Liver (tissue), 9 donors: ENCODE data around the gene RALGDS. TPM values are rescaled to one million over a fixed set of nuclear protein-coding genes. Genes with fewer than 3 reads are reported as not detected.

Experiments used
- DNase-seq: peaks from one replicate; pipeline ENCODE4 v3.0.0-alpha.2; 2017; ENCODE audit warnings: low spot score
- H3K27ac ChIP-seq, 2 donors: one replicate each; pipeline ENCODE4 v1.7.0; 2013; ENCODE audit warnings: inconsistent platforms in 2 of 2, low read length in 2 of 2, control low read depth in 1 of 2, low read depth in 1 of 2, mild to moderate bottlenecking in 1 of 2
- H3K27me3 ChIP-seq, 4 donors: one replicate each; pipeline versions ENCODE4 v1.6.1 to v1.7.0; 2013; ENCODE audit warnings: low read length in 3 of 4, inconsistent platforms in 1 of 4, mild to moderate bottlenecking in 1 of 4, moderate library complexity in 1 of 4; ENCODE audit not compliant: control insufficient read depth in 4 of 4, insufficient read depth in 4 of 4
- H3K36me3 ChIP-seq, 4 donors: one replicate each; pipeline versions ENCODE4 v1.6.1 to v1.7.0; 2013; ENCODE audit warnings: low read length in 3 of 4, mild to moderate bottlenecking in 3 of 4, low read depth in 1 of 4, moderate library complexity in 1 of 4; ENCODE audit not compliant: control insufficient read depth in 4 of 4, insufficient read depth in 3 of 4
- H3K4me1 ChIP-seq, 4 donors: one replicate each; pipeline versions ENCODE4 v1.6.1 to v1.7.0; 2013; ENCODE audit warnings: low read length in 3 of 4, mild to moderate bottlenecking in 3 of 4, moderate library complexity in 1 of 4; ENCODE audit not compliant: control insufficient read depth in 4 of 4, insufficient read depth in 4 of 4
- H3K4me3 ChIP-seq, 3 donors: one replicate each; pipeline versions ENCODE4 v1.6.1 to v1.7.0; 2013; ENCODE audit warnings: low read length in 3 of 3, control low read depth in 1 of 3, low read depth in 1 of 3, mild to moderate bottlenecking in 1 of 3
- H3K9ac ChIP-seq, 2 donors: one replicate each; pipeline ENCODE4 v1.7.0; 2013; ENCODE audit warnings: low read length in 2 of 2, mild to moderate bottlenecking in 2 of 2, moderate library complexity in 2 of 2, control low read depth in 1 of 2, low read depth in 1 of 2
- H3K9me3 ChIP-seq, 4 donors: one replicate each; pipeline versions ENCODE4 v1.6.1 to v1.7.0; 2013; ENCODE audit warnings: low read length in 3 of 4; ENCODE audit not compliant: control insufficient read depth in 4 of 4
- EGR1 ChIP-seq, 2 donors: IDR thresholded peaks; 2 replicates each; pipeline ENCODE4 v1.6.1; 2016 to 2018; ENCODE audit warnings: antibody characterized with exemption in 2 of 2, low read depth in 2 of 2
- FOXA1 ChIP-seq: IDR thresholded peaks from 2 replicates; pipeline ENCODE4 v1.6.1; 2016; ENCODE audit warnings: antibody characterized with exemption
- FOXA2 ChIP-seq: IDR thresholded peaks from 2 replicates; pipeline ENCODE4 v1.6.1; 2016; ENCODE audit warnings: antibody characterized with exemption
- GABPA ChIP-seq, 2 donors: IDR thresholded peaks in 1 of 2; conservative IDR thresholded peaks in 1 of 2; 2 replicates each; pipeline ENCODE4 v1.6.1; 2016; ENCODE audit warnings: antibody characterized with exemption in 2 of 2, mild to moderate bottlenecking in 1 of 2, moderate library complexity in 1 of 2
- HNF4A ChIP-seq, 2 donors: conservative IDR thresholded peaks; 2 replicates each; pipeline ENCODE4 v1.6.1; 2016; ENCODE audit warnings: antibody characterized with exemption in 2 of 2, mild to moderate bottlenecking in 2 of 2
- JUND ChIP-seq, 2 donors: IDR thresholded peaks; 2 replicates each; pipeline ENCODE4 v1.6.1; 2016; ENCODE audit warnings: antibody characterized with exemption in 2 of 2
- NR2F2 ChIP-seq: IDR thresholded peaks from 2 replicates; pipeline ENCODE4 v1.6.1; 2016; ENCODE audit warnings: antibody characterized with exemption
- RAD21 ChIP-seq, 2 donors: IDR thresholded peaks; 2 replicates each; pipeline ENCODE4 v1.6.1; 2016; ENCODE audit warnings: antibody characterized with exemption in 2 of 2, mild to moderate bottlenecking in 2 of 2
- RXRA ChIP-seq, 2 donors: IDR thresholded peaks; 2 replicates each; pipeline ENCODE4 v1.6.1; 2017 to 2018; ENCODE audit warnings: antibody characterized with exemption in 2 of 2, mild to moderate bottlenecking in 1 of 2
- SP1 ChIP-seq: IDR thresholded peaks from 2 replicates; pipeline ENCODE4 v1.6.1; 2018; ENCODE audit warnings: antibody characterized with exemption, mild to moderate bottlenecking
- TAF1 ChIP-seq: conservative IDR thresholded peaks from 2 replicates; pipeline ENCODE4 v1.6.1; 2016; ENCODE audit warnings: antibody characterized with exemption, mild to moderate bottlenecking
- YY1 ChIP-seq: IDR thresholded peaks from 2 replicates; pipeline ENCODE4 v1.6.1; 2016; ENCODE audit warnings: antibody characterized with exemption, mild to moderate bottlenecking
- WGBS: extraction: QIAGEN DNeasy Blood & Tissue Kit; methylation state at CpG from one replicate; pipeline ENCODE4 v1.1.7; 2013; 5-methylcytosine and 5-hydroxymethylcytosine counted together
- polyA plus RNA-seq, 2 donors: library from polyadenylated mRNA; stranded (reverse) in 1 of 2; unstranded in 1 of 2; fragments of 200-250 nt in 1 of 2; fragments of >200 nt in 1 of 2; fragmentation: Nextera tagmentation in 1 of 2; extraction: Ambion mirVana in 1 of 2; gene quantifications; one replicate each; pipeline versions ENCODE4 v1.2.1 to v1.2.3, GENCODE V29; 2013 to 2015
- total RNA-seq, 2 donors: library from RNA; depleted of rRNA; stranded (reverse); fragments of >200 nt; gene quantifications; one replicate each; pipeline ENCODE4 v1.2.3, GENCODE V29; 2014
- TF ChIP-seq, protein P1 (sequence below): IDR thresholded peaks from 2 replicates; pipeline ENCODE4 v1.6.1; 2016; ENCODE audit warnings: antibody characterized with exemption
- TF ChIP-seq, protein P2 (sequence below): IDR thresholded peaks from 2 replicates; pipeline ENCODE4 v1.6.1; 2016; ENCODE audit warnings: antibody characterized with exemption
- TF ChIP-seq, protein P3 (sequence below): fragments of 150-350 bp; IDR thresholded peaks from 2 replicates; pipeline ENCODE4 v1.5.1; 2017; ENCODE audit warnings: improper control_type of control experiment, low read depth, low read length; ENCODE audit not compliant: missing input control
- TF ChIP-seq, protein P4 (sequence below): IDR thresholded peaks from 2 replicates; pipeline ENCODE4 v1.6.1; 2016; ENCODE audit warnings: antibody characterized with exemption
- donor health status: healthy.
- donor health status: healthy.
- donor health status: healthy.
- donor health status: healthy.
- donor health status: healthy.

The RALGDS gene
- total and polyA plus RNA-seq, 4 donors, result 1.3 to 19.0 (median 7.3) TPM

DNA sequence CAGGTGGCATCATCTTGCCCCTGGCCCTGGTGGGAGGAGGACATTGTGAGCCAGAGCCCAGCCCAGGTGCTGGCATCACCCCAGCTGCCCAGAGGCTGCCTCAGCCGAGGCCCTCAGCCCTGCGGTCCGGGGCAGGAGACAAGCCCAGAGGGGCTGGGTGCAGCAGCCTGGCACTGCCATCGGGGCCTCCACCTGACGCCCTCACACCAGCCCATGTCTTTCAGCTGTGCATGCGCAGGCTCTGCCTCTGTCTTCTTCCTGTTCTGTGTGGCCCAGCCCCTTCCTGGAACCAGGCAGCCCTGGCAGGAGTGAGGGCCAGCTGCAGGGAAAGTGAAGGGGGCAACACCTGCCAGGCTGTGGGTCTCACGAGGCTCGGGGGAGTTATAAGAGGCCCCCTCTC is 64.0 kb downstream of the RALGDS start:
- peaks cover 5 to 53% (median 26%) of the 10 kb centered on the region in 4 donors for H3K36me3 ChIP-seq
- H3K9me3 ChIP-seq, result no peaks in the 10 kb centered on the region
- H3K9ac ChIP-seq, result no peak overlapping the region
- no peak overlapping the region for H3K27ac ChIP-seq
- no peak overlapping the region for H3K4me3 ChIP-seq
- WGBS, result 83% methylated on average over 8 of the region's 8 CpGs
- H3K4me1 ChIP-seq, result no peaks in the 10 kb centered on the region
- TF ChIP-seq NR2F2, result no peak
- TF ChIP-seq, protein P1, sequence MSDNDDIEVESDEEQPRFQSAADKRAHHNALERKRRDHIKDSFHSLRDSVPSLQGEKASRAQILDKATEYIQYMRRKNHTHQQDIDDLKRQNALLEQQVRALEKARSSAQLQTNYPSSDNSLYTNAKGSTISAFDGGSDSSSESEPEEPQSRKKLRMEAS, result no peak
- no peak for TF ChIP-seq GABPA (IDR thresholded peaks at IDR 0.05 in 1 of 2, conservative IDR thresholded peaks at IDR 0.05 in 1 of 2)
- TF ChIP-seq RXRA (IDR thresholded peaks at IDR 0.05), result no peak
- no peak for TF ChIP-seq YY1
- no peaks in the 10 kb centered on the region for H3K27me3 ChIP-seq
- DNase-seq, result no peak

DNA sequence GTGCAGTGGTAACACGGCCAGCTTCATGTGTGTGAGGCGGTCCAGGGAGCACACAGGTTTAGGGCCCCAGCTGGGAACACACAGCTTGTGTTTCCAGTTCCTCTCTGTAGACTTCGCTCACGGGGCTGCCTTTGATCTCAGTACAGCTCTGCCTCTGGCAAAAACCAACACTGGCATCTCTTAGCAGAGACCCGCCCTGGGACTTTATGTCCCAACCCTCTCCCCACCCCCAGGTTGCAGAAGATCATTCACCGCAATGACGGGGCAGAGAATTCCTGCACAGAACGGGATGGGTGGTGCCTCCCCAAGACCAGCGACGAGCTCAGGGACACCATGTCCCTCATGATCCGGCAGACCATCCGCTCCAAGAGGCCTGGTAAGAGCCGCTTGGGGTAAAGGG is 64.5 kb downstream of the RALGDS start:
- DNase-seq, result no peak
- H3K27me3 ChIP-seq, result no peaks in the 10 kb centered on the region
- no peak overlapping the region for H3K9ac ChIP-seq
- no peak overlapping the region for H3K4me3 ChIP-seq
- no peak overlapping the region for H3K27ac ChIP-seq
- H3K4me1 ChIP-seq, result no peaks in the 10 kb centered on the region
- peaks cover 9 to 57% (median 26%) of the 10 kb centered on the region in 4 donors for H3K36me3 ChIP-seq
- WGBS, result 95% methylated on average over 13 of the region's 13 CpGs
- no peaks in the 10 kb centered on the region for H3K9me3 ChIP-seq
- no peak for TF ChIP-seq EGR1 (IDR thresholded peaks at IDR 0.05; ENCODE audit: low read depth in 2 of 2)
- no peak for TF ChIP-seq NR2F2
- TF ChIP-seq HNF4A (conservative IDR thresholded peaks at IDR 0.05), result no peak
- no peak for TF ChIP-seq YY1
- TF ChIP-seq, protein P2, sequence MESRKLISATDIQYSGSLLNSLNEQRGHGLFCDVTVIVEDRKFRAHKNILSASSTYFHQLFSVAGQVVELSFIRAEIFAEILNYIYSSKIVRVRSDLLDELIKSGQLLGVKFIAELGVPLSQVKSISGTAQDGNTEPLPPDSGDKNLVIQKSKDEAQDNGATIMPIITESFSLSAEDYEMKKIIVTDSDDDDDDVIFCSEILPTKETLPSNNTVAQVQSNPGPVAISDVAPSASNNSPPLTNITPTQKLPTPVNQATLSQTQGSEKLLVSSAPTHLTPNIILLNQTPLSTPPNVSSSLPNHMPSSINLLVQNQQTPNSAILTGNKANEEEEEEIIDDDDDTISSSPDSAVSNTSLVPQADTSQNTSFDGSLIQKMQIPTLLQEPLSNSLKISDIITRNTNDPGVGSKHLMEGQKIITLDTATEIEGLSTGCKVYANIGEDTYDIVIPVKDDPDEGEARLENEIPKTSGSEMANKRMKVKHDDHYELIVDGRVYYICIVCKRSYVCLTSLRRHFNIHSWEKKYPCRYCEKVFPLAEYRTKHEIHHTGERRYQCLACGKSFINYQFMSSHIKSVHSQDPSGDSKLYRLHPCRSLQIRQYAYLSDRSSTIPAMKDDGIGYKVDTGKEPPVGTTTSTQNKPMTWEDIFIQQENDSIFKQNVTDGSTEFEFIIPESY, result no peak
- TF ChIP-seq JUND (IDR thresholded peaks at IDR 0.05), result no peak
- TF ChIP-seq FOXA2, result no peak
- TF ChIP-seq, protein P3, sequence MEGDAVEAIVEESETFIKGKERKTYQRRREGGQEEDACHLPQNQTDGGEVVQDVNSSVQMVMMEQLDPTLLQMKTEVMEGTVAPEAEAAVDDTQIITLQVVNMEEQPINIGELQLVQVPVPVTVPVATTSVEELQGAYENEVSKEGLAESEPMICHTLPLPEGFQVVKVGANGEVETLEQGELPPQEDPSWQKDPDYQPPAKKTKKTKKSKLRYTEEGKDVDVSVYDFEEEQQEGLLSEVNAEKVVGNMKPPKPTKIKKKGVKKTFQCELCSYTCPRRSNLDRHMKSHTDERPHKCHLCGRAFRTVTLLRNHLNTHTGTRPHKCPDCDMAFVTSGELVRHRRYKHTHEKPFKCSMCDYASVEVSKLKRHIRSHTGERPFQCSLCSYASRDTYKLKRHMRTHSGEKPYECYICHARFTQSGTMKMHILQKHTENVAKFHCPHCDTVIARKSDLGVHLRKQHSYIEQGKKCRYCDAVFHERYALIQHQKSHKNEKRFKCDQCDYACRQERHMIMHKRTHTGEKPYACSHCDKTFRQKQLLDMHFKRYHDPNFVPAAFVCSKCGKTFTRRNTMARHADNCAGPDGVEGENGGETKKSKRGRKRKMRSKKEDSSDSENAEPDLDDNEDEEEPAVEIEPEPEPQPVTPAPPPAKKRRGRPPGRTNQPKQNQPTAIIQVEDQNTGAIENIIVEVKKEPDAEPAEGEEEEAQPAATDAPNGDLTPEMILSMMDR, result no peak
- no peak for TF ChIP-seq TAF1
- no peak for TF ChIP-seq RXRA (IDR thresholded peaks at IDR 0.05)
- TF ChIP-seq FOXA1, result no peak
- TF ChIP-seq RAD21 (IDR thresholded peaks at IDR 0.05), result no peak
- TF ChIP-seq, protein P4, sequence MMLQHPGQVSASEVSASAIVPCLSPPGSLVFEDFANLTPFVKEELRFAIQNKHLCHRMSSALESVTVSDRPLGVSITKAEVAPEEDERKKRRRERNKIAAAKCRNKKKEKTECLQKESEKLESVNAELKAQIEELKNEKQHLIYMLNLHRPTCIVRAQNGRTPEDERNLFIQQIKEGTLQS, result no peak
- no peak for TF ChIP-seq SP1
- TF ChIP-seq, protein P1, result no peak
